ENCODE measurements around the gene CCDC142.

- TF ChIP-seq CTCF (IDR thresholded peaks at IDR 0.05) = no peak
- TF ChIP-seq SIN3A (IDR thresholded peaks at IDR 0.05; ENCODE audit: borderline replicate concordance, insufficient read depth, low read depth, low read length) = no peak
These were observed 33.9 kb upstream of the CCDC142 start for GRCh38 chr2:74516650-74517049.
